Measurements from ENCODE around the gene PRPSAP2.
"Not testable (repeated sequence)": the region's sequence is repeated elsewhere in the genome, so short reads cannot be mapped to it uniquely, and the experiment has no call there.

The PRPSAP2 gene

DNA sequence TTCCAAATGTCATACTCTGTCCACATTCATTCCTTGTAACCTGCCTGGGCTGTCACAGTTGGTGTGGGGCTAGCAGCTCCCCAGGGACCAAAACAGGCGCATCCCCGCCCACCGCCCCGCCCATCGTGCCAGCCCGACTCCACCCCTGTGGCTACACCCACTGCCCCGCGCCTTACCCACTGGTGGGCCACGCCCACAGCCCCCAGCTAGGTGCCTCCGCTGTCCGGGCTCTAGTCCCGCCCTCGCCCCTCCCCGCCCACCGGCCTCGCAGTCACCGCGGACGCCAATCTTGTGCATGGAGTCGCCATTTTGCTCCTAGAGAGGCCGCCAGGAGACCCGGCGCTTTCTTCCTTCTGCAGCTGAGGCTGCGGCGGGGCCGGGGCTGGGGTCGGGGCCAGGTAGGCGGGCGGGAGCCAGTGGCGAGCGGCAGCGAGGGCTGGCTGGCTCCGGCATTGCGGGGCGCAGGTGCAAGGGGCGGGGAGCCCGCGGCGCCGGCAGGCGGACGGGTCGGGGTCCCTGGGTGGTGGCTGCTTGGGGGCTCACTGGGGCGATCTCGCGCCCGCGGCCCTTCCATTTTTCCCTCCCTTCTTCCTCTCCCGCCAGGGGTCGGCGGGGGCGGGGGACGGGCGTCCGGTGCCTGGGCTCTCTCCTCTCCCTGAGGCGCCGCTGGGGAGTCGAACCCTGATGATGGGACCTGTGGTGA lies at the start of gene PRPSAP2:
PRPSAP2 (plus strand) TSS at position 268 of the 703 bp plus-strand sequence. CDS start 7,703 bp downstream, outside the sequence.
- H3K27ac ChIP-seq (ENCODE audit: low read length): peak within 1 kb of the TSS; percentile 75

GRCh38 chr17:18815924-18816323 lies 42.0 kb upstream of the PRPSAP2 start:
- not testable (repeated sequence) for H3K4me3 ChIP-seq (ENCODE audit: low read length); H3K27ac ChIP-seq (ENCODE audit: low read length); H3K9me3 ChIP-seq (ENCODE audit: control insufficient read depth, low read depth, low read length); H3K4me1 ChIP-seq (ENCODE audit: control insufficient read depth, low read depth, low read length); H3K27me3 ChIP-seq (ENCODE audit: control insufficient read depth, insufficient read depth, low read length); H3K36me3 ChIP-seq (ENCODE audit: control insufficient read depth, low read depth, low read length); H3K9ac ChIP-seq (ENCODE audit: low read length)

More for the DNA sequence above, at the start of gene PRPSAP2:
- Histone ChIP-seq H3K9ac (ENCODE audit: low read length) (peak within 1 kb of the TSS; percentile 93), H3K27me3 (ENCODE audit: control insufficient read depth, insufficient read depth, low read length) (no peaks in the 10 kb centered on the region), H3K4me1 (ENCODE audit: control insufficient read depth, low read depth, low read length) (peaks cover 7% of the 10 kb centered on the region), H3K36me3 (ENCODE audit: control insufficient read depth, low read depth, low read length) (no peaks in the 10 kb centered on the region), H3K9me3 (ENCODE audit: control insufficient read depth, low read depth, low read length) (no peaks in the 10 kb centered on the region), H3K4me3 (ENCODE audit: low read length) (peak within 1 kb of the TSS; percentile 95)

DNA sequence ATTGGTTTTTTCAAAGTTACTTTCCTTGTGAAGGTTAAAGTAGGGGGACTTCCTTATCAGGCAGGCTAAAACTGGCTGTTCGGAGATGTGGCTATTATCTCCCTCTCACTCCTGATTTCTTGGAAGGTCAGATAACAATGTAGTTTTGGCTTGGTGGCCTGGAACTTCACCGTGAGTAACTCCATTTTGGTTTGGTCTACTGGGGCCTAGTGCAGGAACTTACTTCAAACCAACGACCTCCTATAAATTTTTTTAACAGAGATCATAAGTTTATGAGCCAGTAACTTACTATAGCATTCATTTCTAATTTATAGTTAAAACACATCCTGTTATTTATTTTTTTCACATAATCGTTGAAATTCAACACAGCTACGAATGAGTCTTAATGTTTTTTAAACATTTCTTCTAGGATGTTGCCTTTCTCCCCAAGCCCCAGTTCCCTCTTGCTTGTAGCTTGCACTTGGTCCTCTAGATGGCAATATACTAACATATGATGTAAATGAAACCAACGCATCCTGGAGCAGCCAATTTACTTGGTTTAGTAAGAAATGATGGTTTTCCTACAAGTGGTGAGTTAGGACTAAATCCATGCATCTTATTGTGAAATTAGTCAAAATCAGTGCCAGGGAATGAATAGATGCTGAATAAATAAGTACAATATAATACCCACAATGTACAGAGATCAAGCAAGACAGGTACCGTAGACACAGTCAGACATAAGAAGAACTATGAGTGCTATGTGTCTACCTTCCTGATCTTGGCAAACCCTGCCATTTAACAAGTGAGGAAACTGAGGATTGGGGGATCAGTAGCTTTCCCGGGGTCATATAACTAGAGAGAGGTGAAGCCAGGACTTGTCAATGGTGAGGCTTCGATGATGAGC lies 41.2 kb upstream of the PRPSAP2 start:
- H3K27me3 ChIP-seq (ENCODE audit: control insufficient read depth, insufficient read depth, low read length); H3K27ac ChIP-seq (ENCODE audit: low read length); H3K4me3 ChIP-seq (ENCODE audit: low read length); H3K9ac ChIP-seq (ENCODE audit: low read length); H3K9me3 ChIP-seq (ENCODE audit: control insufficient read depth, low read depth, low read length); H3K36me3 ChIP-seq (ENCODE audit: control insufficient read depth, low read depth, low read length); H3K4me1 ChIP-seq (ENCODE audit: control insufficient read depth, low read depth, low read length): not testable (repeated sequence)

DNA sequence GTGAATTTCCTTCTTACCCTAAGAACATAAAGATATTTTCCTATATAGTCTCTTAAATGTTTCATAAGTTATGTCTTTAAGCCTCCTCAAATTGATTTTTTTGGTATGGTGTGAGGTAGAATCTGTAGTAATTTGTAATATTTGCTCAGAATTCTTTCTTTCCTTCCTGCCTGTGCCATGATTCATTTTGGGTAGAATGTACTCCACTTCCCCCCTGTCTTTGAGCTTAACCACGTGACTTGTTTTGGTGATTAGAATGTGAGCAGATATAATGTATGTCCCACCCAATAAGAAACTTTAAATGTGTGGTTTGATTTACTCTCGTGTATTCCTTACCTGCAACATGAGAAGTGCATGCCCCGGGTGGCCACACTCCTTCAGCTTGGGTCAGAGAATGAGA lies 36.5 kb upstream of the PRPSAP2 start:
- not testable (repeated sequence) for H3K9ac ChIP-seq (ENCODE audit: low read length); H3K4me3 ChIP-seq (ENCODE audit: low read length); H3K4me1 ChIP-seq (ENCODE audit: control insufficient read depth, low read depth, low read length); H3K27me3 ChIP-seq (ENCODE audit: control insufficient read depth, insufficient read depth, low read length); H3K36me3 ChIP-seq (ENCODE audit: control insufficient read depth, low read depth, low read length); H3K9me3 ChIP-seq (ENCODE audit: control insufficient read depth, low read depth, low read length); H3K27ac ChIP-seq (ENCODE audit: low read length)

DNA sequence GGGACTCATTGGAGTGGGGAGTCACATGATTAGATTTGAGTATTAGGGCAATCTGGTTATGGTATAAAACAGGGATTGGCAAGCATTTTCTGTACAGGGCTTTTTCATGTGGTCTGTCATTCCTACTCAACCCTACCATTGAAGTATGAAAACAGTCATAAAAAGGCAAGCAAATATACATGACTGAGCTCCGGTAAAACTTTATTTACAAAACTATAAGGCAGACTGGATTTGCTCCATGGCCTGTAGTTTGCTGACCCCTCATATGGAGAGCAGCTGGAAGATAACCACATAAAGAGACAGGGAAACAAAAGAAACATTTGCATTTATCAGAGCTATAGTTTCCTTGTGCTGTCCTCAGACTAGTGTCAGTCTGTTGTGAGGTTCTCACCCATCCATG lies 30.3 kb upstream of the PRPSAP2 start:
- H3K9ac ChIP-seq (ENCODE audit: low read length); H3K4me1 ChIP-seq (ENCODE audit: control insufficient read depth, low read depth, low read length); H3K4me3 ChIP-seq (ENCODE audit: low read length); H3K27ac ChIP-seq (ENCODE audit: low read length); H3K36me3 ChIP-seq (ENCODE audit: control insufficient read depth, low read depth, low read length); H3K27me3 ChIP-seq (ENCODE audit: control insufficient read depth, insufficient read depth, low read length); H3K9me3 ChIP-seq (ENCODE audit: control insufficient read depth, low read depth, low read length): not testable (repeated sequence)

- Histone ChIP-seq H3K36me3 (ENCODE audit: control insufficient read depth, low read depth, low read length) (no peaks in the 10 kb centered on the region), H3K27ac (ENCODE audit: low read length) (no peak overlapping the region), H3K9me3 (ENCODE audit: control insufficient read depth, low read depth, low read length) (no peaks in the 10 kb centered on the region), H3K4me3 (ENCODE audit: low read length) (no peak overlapping the region), H3K27me3 (ENCODE audit: control insufficient read depth, insufficient read depth, low read length) (no peaks in the 10 kb centered on the region), H3K9ac (ENCODE audit: low read length) (no peak overlapping the region), H3K4me1 (ENCODE audit: control insufficient read depth, low read depth, low read length) (no peaks in the 10 kb centered on the region)
Measured at GRCh38 chr17:18848501-18848900, 9.4 kb upstream of the PRPSAP2 start.

- Histone ChIP-seq H3K36me3 (ENCODE audit: control insufficient read depth, low read depth, low read length) (no peaks in the 10 kb centered on the region), H3K4me1 (ENCODE audit: control insufficient read depth, low read depth, low read length) (no peaks in the 10 kb centered on the region), H3K27me3 (ENCODE audit: control insufficient read depth, insufficient read depth, low read length) (no peaks in the 10 kb centered on the region), H3K27ac (ENCODE audit: low read length) (no peak overlapping the region), H3K9ac (ENCODE audit: low read length) (no peak overlapping the region), H3K9me3 (ENCODE audit: control insufficient read depth, low read depth, low read length) (no peaks in the 10 kb centered on the region), H3K4me3 (ENCODE audit: low read length) (no peak overlapping the region)
Measured at GRCh38 chr17:18850679-18851078, 7.3 kb upstream of the PRPSAP2 start.

GRCh38 chr17:18851201-18851600 lies 6.7 kb upstream of the PRPSAP2 start:
- Histone ChIP-seq H3K4me1 (ENCODE audit: control insufficient read depth, low read depth, low read length) (no peaks in the 10 kb centered on the region), H3K27ac (ENCODE audit: low read length) (no peak overlapping the region), H3K36me3 (ENCODE audit: control insufficient read depth, low read depth, low read length) (no peaks in the 10 kb centered on the region), H3K9me3 (ENCODE audit: control insufficient read depth, low read depth, low read length) (no peaks in the 10 kb centered on the region), H3K4me3 (ENCODE audit: low read length) (no peak overlapping the region), H3K27me3 (ENCODE audit: control insufficient read depth, insufficient read depth, low read length) (no peaks in the 10 kb centered on the region), H3K9ac (ENCODE audit: low read length) (no peak overlapping the region)

- Histone ChIP-seq H3K4me3 (ENCODE audit: low read length) (peak overlapping the region; percentile 87), H3K4me1 (ENCODE audit: control insufficient read depth, low read depth, low read length) (peaks cover 7% of the 10 kb centered on the region), H3K36me3 (ENCODE audit: control insufficient read depth, low read depth, low read length) (no peaks in the 10 kb centered on the region), H3K27ac (ENCODE audit: low read length) (no peak overlapping the region), H3K9me3 (ENCODE audit: control insufficient read depth, low read depth, low read length) (no peaks in the 10 kb centered on the region), H3K9ac (ENCODE audit: low read length) (no peak overlapping the region), H3K27me3 (ENCODE audit: control insufficient read depth, insufficient read depth, low read length) (no peaks in the 10 kb centered on the region)
Measured at GRCh38 chr17:18854956-18855355, 3.0 kb upstream of the PRPSAP2 start.

DNA sequence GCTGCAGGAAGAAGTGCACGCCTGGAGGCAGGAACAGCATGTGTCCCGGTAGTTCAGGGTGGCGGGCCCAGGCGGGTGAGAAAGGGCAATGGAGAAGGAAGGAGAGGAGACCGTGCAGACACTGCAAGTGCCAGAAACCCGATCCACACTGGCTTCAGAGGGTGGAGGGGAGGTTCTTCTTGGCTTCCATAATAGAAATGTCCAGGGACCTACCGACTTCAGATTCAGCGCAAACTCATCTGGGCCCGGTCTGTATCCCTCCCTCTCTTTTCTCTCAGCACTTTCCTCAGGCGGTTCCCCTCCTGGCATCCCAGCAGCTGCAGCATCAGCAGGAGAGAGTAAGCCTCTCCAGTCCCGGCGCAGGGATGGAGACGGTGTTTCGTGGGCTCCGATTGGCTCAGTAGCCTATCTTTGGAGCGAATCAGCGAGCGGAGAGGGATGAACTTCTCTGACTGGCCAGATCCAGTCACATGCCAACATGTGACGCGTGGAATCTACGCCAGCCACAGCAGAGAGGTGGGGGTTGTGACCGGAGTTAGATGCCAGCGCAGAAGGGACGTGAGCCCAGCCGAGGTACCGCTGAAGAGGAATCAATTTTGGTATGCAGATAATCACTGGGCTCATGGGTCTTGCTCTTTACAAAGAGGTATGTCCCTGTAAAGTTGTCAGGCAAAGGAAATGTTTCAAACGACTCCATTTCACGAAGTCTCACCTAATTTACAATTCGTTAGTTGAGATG lies 1.9 kb upstream of the PRPSAP2 start:
- peak overlapping the region; percentile 87 for H3K4me3 ChIP-seq (ENCODE audit: low read length)
- H3K27me3 ChIP-seq (ENCODE audit: control insufficient read depth, insufficient read depth, low read length): no peaks in the 10 kb centered on the region
- peak overlapping the region; percentile 50 for H3K27ac ChIP-seq (ENCODE audit: low read length)
- H3K9ac ChIP-seq (ENCODE audit: low read length): peak overlapping the region; percentile 67
- no peaks in the 10 kb centered on the region for H3K36me3 ChIP-seq (ENCODE audit: control insufficient read depth, low read depth, low read length)
- no peaks in the 10 kb centered on the region for H3K9me3 ChIP-seq (ENCODE audit: control insufficient read depth, low read depth, low read length)
- H3K4me1 ChIP-seq (ENCODE audit: control insufficient read depth, low read depth, low read length): peaks cover 7% of the 10 kb centered on the region

DNA sequence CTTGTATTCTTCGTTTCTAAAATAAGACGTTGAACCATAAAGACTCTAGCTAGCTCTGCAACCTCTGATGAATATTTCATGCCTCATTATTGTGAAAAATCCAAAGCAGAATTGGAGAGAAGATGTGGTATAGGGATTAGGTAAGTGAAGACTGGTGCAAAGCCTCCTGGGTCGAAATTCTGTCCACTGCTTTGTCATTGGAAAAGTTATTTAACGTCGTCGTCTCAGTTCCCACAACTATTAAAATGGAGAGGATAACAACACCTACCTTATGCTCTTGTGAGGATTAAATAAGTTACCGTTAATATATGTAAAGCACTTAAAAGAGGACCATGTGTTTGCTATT lies 1.4 kb upstream of the PRPSAP2 start:
- Histone ChIP-seq H3K9ac (ENCODE audit: low read length) (no peak overlapping the region), H3K27ac (ENCODE audit: low read length) (no peak overlapping the region), H3K9me3 (ENCODE audit: control insufficient read depth, low read depth, low read length) (no peaks in the 10 kb centered on the region), H3K4me3 (ENCODE audit: low read length) (peak overlapping the region; percentile 87), H3K36me3 (ENCODE audit: control insufficient read depth, low read depth, low read length) (no peaks in the 10 kb centered on the region), H3K4me1 (ENCODE audit: control insufficient read depth, low read depth, low read length) (peaks cover 7% of the 10 kb centered on the region), H3K27me3 (ENCODE audit: control insufficient read depth, insufficient read depth, low read length) (no peaks in the 10 kb centered on the region)

Measured in iPS-18a (cell line).